Testis (tissue), 3 donors: ENCODE data around the gene KLK15. TPM values are rescaled to one million over a fixed set of nuclear protein-coding genes. Genes with fewer than 3 reads are reported as not detected.
A peak's percentile ranks its signal among the peaks of the same experiment; 100 is the strongest.

Experiments used
- DNase-seq: peaks from one replicate; pipeline ENCODE4 v3.0.0-alpha.2; 2019
- H3K27ac ChIP-seq, 2 donors: fragments of 200-600 bp; sonication (generic); one replicate each; pipeline ENCODE4 v1.5.1; 2019
- H3K27me3 ChIP-seq: fragments of 200-600 bp; sonication (generic); one replicate; pipeline ENCODE4 v1.5.1; 2019
- H3K36me3 ChIP-seq: fragments of 200-600 bp; sonication (generic); one replicate; pipeline ENCODE4 v1.5.1; 2017; ENCODE audit warnings: low read depth; ENCODE audit errors: missing control alignments
- H3K4me1 ChIP-seq: fragments of 200-600 bp; sonication (generic); one replicate; pipeline ENCODE4 v1.5.1; 2019
- H3K4me3 ChIP-seq, 2 donors: fragments of 200-600 bp; sonication (generic); one replicate each; pipeline ENCODE4 v1.5.1; 2017 to 2019
- H3K9me3 ChIP-seq: fragments of 200-600 bp; sonication (generic); one replicate; pipeline ENCODE4 v1.5.1; 2017
- CTCF ChIP-seq, 3 experiments: fragments of 450-650 bp in 2 of 3; fragments of 200-600 bp in 1 of 3; sonication (generic) in 1 of 3; IDR thresholded peaks; one replicate each; pipeline ENCODE4 v1.5.1; 2016 to 2019; ENCODE audit warnings: antibody characterized with exemption in 3 of 3, mild to moderate bottlenecking in 2 of 3, moderate library complexity in 1 of 3
- POLR2A ChIP-seq: fragments of 450-650 bp; IDR thresholded peaks from one replicate; pipeline ENCODE4 v1.6.1; 2017; ENCODE audit warnings: antibody characterized with exemption, mild to moderate bottlenecking, moderate library complexity
- WGBS, 2 donors: methylation state at CpG; one replicate each; pipeline ENCODE4 v1.1.5; 2018; 5-methylcytosine and 5-hydroxymethylcytosine counted together
- intact Hi-C: fragments of 100-400 bp; cut with DNase I; formaldehyde crosslinking; loops from one replicate; pipeline ENCODE4 v1.15.1; 2023; ENCODE audit warnings: low total_unique reads
- polyA plus RNA-seq: library from polyadenylated mRNA; stranded (reverse); fragments of 350-450 nt; fragmentation: Illumina TruSeq; extraction: RNeasy Lipid Tissue Mini Kit (QIAGEN cat#74804); gene quantifications from one replicate; pipeline ENCODE4 v1.2.3, GENCODE V29; 2014; ENCODE audit warnings: low read depth, low replicate concordance; ENCODE audit not compliant: insufficient read depth
- total RNA-seq, 2 donors: library from RNA; depleted of rRNA; stranded (reverse); fragments of >200 nt; gene quantifications; one replicate each; pipeline ENCODE4 v1.2.3, GENCODE V29; 2016

The KLK15 gene
- total and polyA plus RNA-seq, 3 donors from 2014 or later: 5.5 to 9.0 (median 7.4) TPM

- no peak overlapping the region for H3K4me3 ChIP-seq
- no peak for DNase-seq
- no peaks in the 10 kb centered on the region for H3K27me3 ChIP-seq
- intact Hi-C loops: no loop called here
- no peaks in the 10 kb centered on the region for H3K9me3 ChIP-seq
- 88 to 91% methylated on average over 6 to 7 of the region's 7 CpGs for WGBS, 2 donors
- H3K36me3 ChIP-seq: no peaks in the 10 kb centered on the region
- TF ChIP-seq POLR2A (no peak), CTCF (IDR thresholded peaks at IDR 0.05) (no peak)
- H3K4me1 ChIP-seq: peaks cover 4% of the 10 kb centered on the region
- no peak overlapping the region for H3K27ac ChIP-seq
Measured at GRCh38 chr19:50831026-50831396, 2.4 kb downstream of the KLK15 start.

- no peaks in the 10 kb centered on the region for H3K27me3 ChIP-seq
- no peaks in the 10 kb centered on the region for H3K36me3 ChIP-seq
- intact Hi-C loops: no loop called here
- peaks cover 2% of the 10 kb centered on the region for H3K4me1 ChIP-seq
- no peak for TF ChIP-seq POLR2A
- no peak for TF ChIP-seq CTCF (IDR thresholded peaks at IDR 0.05)
- H3K27ac ChIP-seq: no peak overlapping the region
- DNase-seq: no peak
- H3K9me3 ChIP-seq: no peaks in the 10 kb centered on the region
- no peak overlapping the region for H3K4me3 ChIP-seq
- WGBS, 2 donors: 49 to 56% methylated on average over 12 to 17 of the region's 17 CpGs
Measured at GRCh38 chr19:50830266-50831025, 2.9 kb downstream of the KLK15 start.

- no peak for DNase-seq
- 38 to 42% methylated on average over 5 of the region's 5 CpGs for WGBS, 2 donors
- H3K9me3 ChIP-seq: no peaks in the 10 kb centered on the region
- H3K27me3 ChIP-seq: no peaks in the 10 kb centered on the region
- H3K4me1 ChIP-seq: no peaks in the 10 kb centered on the region
- H3K27ac ChIP-seq: no peak overlapping the region
- TF ChIP-seq CTCF (IDR thresholded peaks at IDR 0.05) (no peak), POLR2A (no peak)
- H3K4me3 ChIP-seq: no peak overlapping the region
- H3K36me3 ChIP-seq: no peaks in the 10 kb centered on the region
- intact Hi-C loops: no loop called here
Measured at GRCh38 chr19:50829801-50830200, 3.6 kb downstream of the KLK15 start.

GRCh38 chr19:50827476-50827875 lies 5.9 kb downstream of the KLK15 start:
- Histone ChIP-seq H3K27me3 (no peaks in the 10 kb centered on the region), H3K36me3 (no peaks in the 10 kb centered on the region), H3K27ac (no peak overlapping the region), H3K4me3 (peak overlapping the region; percentile 24 to 32), H3K4me1 (no peaks in the 10 kb centered on the region), H3K9me3 (no peaks in the 10 kb centered on the region)
- no peak for TF ChIP-seq CTCF (IDR thresholded peaks at IDR 0.05)
- TF ChIP-seq POLR2A: no peak
- intact Hi-C loops: no loop called here
- DNase-seq: no peak
- 70 to 76% methylated on average over 14 of the region's 14 CpGs for WGBS, 2 donors
